ENCODE results near the gene TARBP2.

The TARBP2 gene

GRCh38 chr12:53472056-53472582 is 29.0 kb upstream of the TARBP2 start:
- no peak for ATAC-seq
- no peak for TF ChIP-seq TSHZ2 (CRISPR knock-in tag; IDR thresholded peaks at IDR 0.05)
- TF ChIP-seq BACH2 (CRISPR knock-in tag; IDR thresholded peaks at IDR 0.05; ENCODE audit: borderline replicate concordance), result no peak
- no peak for TF ChIP-seq TCF4 (CRISPR knock-in tag; IDR thresholded peaks at IDR 0.05; ENCODE audit: borderline replicate concordance)
- TF ChIP-seq, protein P1, sequence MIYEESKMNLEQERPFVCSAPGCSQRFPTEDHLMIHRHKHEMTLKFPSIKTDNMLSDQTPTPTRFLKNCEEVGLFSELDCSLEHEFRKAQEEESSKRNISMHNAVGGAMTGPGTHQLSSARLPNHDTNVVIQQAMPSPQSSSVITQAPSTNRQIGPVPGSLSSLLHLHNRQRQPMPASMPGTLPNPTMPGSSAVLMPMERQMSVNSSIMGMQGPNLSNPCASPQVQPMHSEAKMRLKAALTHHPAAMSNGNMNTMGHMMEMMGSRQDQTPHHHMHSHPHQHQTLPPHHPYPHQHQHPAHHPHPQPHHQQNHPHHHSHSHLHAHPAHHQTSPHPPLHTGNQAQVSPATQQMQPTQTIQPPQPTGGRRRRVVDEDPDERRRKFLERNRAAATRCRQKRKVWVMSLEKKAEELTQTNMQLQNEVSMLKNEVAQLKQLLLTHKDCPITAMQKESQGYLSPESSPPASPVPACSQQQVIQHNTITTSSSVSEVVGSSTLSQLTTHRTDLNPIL (CRISPR knock-in tag; IDR thresholded peaks at IDR 0.05; ENCODE audit: low read depth), result no peak
- no peak for TF ChIP-seq ARNTL (CRISPR knock-in tag; IDR thresholded peaks at IDR 0.05; ENCODE audit: borderline replicate concordance, low read depth)
- TF ChIP-seq TOX (CRISPR knock-in tag; IDR thresholded peaks at IDR 0.05; ENCODE audit: borderline replicate concordance), result no peak
- no peak for TF ChIP-seq ZNF565 (CRISPR knock-in tag; conservative IDR thresholded peaks at IDR 0.05; ENCODE audit: low read depth)
- no peak for TF ChIP-seq OSR1 (CRISPR knock-in tag; IDR thresholded peaks at IDR 0.05)
- TF ChIP-seq ZNF8 (CRISPR knock-in tag; IDR thresholded peaks at IDR 0.05), result no peak
- TF ChIP-seq ZFP3 (CRISPR knock-in tag; IDR thresholded peaks at IDR 0.05), result no peak
- TF ChIP-seq ZFP30 (CRISPR knock-in tag; IDR thresholded peaks at IDR 0.05), result no peak
- TF ChIP-seq PATZ1 (CRISPR knock-in tag; IDR thresholded peaks at IDR 0.05; ENCODE audit: borderline replicate concordance), result no peak
- no peak for TF ChIP-seq RARB (CRISPR knock-in tag; IDR thresholded peaks at IDR 0.05)
- TF ChIP-seq ZNF70 (CRISPR knock-in tag; IDR thresholded peaks at IDR 0.05), result no peak
- no peak for TF ChIP-seq GLIS3 (CRISPR knock-in tag; IDR thresholded peaks at IDR 0.05)
- no peak for TF ChIP-seq PPARA (CRISPR knock-in tag; IDR thresholded peaks at IDR 0.05; ENCODE audit: borderline replicate concordance)

DNA sequence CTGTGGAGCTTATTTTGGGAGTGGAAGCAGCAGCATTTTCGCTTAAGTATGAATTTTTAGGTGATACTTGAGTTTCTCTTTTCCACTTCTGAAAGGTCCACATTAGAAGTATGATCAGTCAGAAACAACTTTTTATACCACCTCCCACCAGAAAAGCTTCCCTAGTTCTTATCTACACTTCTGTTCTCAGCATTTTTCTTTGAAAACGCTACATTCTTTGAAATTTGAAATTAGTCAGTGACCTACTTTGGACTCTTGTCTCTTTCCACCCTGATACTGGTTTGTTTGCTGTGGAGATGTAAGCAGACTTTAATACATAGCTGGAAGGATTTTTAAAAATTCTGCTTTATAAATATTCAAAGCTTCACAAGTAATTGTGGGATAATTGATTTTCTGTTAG is 27.0 kb upstream of the TARBP2 start:
- TF ChIP-seq ZFP30 (CRISPR knock-in tag; IDR thresholded peaks at IDR 0.05) (no peak), ZFP3 (CRISPR knock-in tag; IDR thresholded peaks at IDR 0.05) (no peak), ESRRG (CRISPR knock-in tag; IDR thresholded peaks at IDR 0.05) (no peak), GLIS3 (CRISPR knock-in tag; IDR thresholded peaks at IDR 0.05) (no peak), OSR1 (CRISPR knock-in tag; IDR thresholded peaks at IDR 0.05) (no peak), RARB (CRISPR knock-in tag; IDR thresholded peaks at IDR 0.05) (no peak), ARNTL (CRISPR knock-in tag; IDR thresholded peaks at IDR 0.05; ENCODE audit: borderline replicate concordance, low read depth) (no peak), PPARA (CRISPR knock-in tag; IDR thresholded peaks at IDR 0.05; ENCODE audit: borderline replicate concordance) (no peak), ZC3H10 (CRISPR knock-in tag; IDR thresholded peaks at IDR 0.05) (no peak), CSDC2 (CRISPR knock-in tag; IDR thresholded peaks at IDR 0.05) (no peak), TSHZ2 (CRISPR knock-in tag; IDR thresholded peaks at IDR 0.05) (no peak), BACH2 (CRISPR knock-in tag; IDR thresholded peaks at IDR 0.05; ENCODE audit: borderline replicate concordance) (no peak), ZNF8 (CRISPR knock-in tag; IDR thresholded peaks at IDR 0.05) (no peak)
- TF ChIP-seq, protein P2, sequence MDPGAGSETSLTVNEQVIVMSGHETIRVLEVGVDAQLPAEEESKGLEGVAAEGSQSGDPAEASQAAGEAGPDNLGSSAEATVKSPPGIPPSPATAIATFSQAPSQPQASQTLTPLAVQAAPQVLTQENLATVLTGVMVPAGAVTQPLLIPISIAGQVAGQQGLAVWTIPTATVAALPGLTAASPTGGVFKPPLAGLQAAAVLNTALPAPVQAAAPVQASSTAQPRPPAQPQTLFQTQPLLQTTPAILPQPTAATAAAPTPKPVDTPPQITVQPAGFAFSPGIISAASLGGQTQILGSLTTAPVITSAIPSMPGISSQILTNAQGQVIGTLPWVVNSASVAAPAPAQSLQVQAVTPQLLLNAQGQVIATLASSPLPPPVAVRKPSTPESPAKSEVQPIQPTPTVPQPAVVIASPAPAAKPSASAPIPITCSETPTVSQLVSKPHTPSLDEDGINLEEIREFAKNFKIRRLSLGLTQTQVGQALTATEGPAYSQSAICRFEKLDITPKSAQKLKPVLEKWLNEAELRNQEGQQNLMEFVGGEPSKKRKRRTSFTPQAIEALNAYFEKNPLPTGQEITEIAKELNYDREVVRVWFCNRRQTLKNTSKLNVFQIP (CRISPR knock-in tag; IDR thresholded peaks at IDR 0.05; ENCODE audit: borderline replicate concordance, low read depth), result no peak
- no peak for ATAC-seq

Data from SK-N-SH treated with all-trans-retinoic acid at 6 μM for 48 hours (cell line).